Measurements from ENCODE around the gene SKOR1. TPM values are rescaled to one million over a fixed set of nuclear protein-coding genes. Genes with fewer than 3 reads are reported as not detected.

The SKOR1 gene
- total and polyA plus RNA-seq, 4 donors = 1.0 to 1.3 (median 1.2) TPM; not detected in 1

- WGBS, 2 donors = 6 to 9% methylated on average over 49 to 50 of the region's 50 CpGs
- peaks cover 0 to 2% of the 10 kb centered on the region in 2 donors for H3K27me3 ChIP-seq (ENCODE audit: control insufficient read depth in 1 of 2, insufficient read depth in 2 of 2, low read length in 1 of 2)
Measured at GRCh38 chr15:67820122-67820991, 5.0 kb upstream of the SKOR1 start.

DNA sequence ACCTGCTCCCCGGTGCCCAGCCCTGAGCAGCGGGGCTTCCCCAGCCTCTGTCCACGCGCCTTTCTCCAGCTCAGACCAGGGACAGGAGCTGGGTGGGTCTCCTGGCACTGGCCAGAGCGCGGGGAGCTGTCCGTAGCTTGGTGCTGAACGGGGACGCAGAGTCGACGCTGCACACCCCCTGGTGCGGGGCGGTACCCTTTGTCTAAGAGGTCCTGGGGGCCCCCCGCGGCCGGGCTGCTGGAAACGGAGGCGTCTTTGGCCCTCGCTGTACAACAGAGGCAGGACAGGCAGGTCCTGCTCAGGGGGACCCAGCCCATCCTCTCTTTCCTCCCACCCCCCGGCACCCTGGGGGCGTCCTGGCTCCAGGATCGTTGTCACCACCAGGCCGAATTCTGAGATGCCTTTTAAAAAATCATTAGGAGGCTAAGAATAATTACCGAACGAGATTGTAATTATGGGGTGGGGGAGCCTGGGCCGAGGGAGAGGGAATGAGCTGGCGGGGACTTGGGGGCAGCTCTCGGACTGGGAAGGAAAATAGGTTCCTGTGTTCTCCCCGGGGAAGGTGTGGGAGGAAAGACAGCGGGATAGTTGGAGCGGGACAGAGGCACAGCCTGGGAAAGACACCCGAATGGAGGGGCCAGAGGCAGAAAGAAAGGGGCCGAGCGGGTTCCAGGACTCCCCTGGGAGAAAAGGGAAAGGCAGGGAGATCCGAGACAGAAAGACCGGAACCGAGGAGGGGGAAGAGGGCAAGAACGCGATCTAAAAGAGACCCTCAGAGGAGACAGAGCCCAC lies 4.1 kb upstream of the SKOR1 start:
- peaks cover 0 to 2% of the 10 kb centered on the region in 2 donors for H3K27me3 ChIP-seq (ENCODE audit: control insufficient read depth in 1 of 2, insufficient read depth in 2 of 2, low read length in 1 of 2)
- H3K36me3 ChIP-seq (ENCODE audit: control insufficient read depth in 1 of 2, insufficient read depth in 2 of 2, low read length in 1 of 2) = no peaks in the 10 kb centered on the region
- H3K27ac ChIP-seq (ENCODE audit: low read depth in 1 of 2, low read length in 2 of 2) = no peak overlapping the region
- 1 to 3% methylated on average over 39 of the region's 39 CpGs for WGBS, 2 donors
- DNase-seq = peak in 1 of 2 donors; percentile 90
- intact Hi-C loops (cut with DNase I) = no loop called here
- H3K4me1 ChIP-seq (ENCODE audit: control insufficient read depth in 1 of 2, insufficient read depth in 2 of 2, low read length in 2 of 2) = no peaks in the 10 kb centered on the region
- H3K9me3 ChIP-seq (ENCODE audit: control insufficient read depth, low read length) = peaks cover 1% of the 10 kb centered on the region
- H3K4me3 ChIP-seq (ENCODE audit: low read length in 2 of 2) = no peak overlapping the region
- ATAC-seq (ENCODE audit: low FRiP score) = peak; percentile 66

More at GRCh38 chr15:67820122-67820991, 5.0 kb upstream of the SKOR1 start:
- DNase-seq (peak in 1 of 2 donors; percentile 69), ATAC-seq (ENCODE audit: low FRiP score) (no peak)
- no peak overlapping the region for H3K27ac ChIP-seq (ENCODE audit: low read depth in 1 of 2, low read length in 2 of 2)
- no peaks in the 10 kb centered on the region for H3K36me3 ChIP-seq (ENCODE audit: control insufficient read depth in 1 of 2, insufficient read depth in 2 of 2, low read length in 1 of 2)
- no peak overlapping the region for H3K4me3 ChIP-seq (ENCODE audit: low read length in 2 of 2)
- H3K9me3 ChIP-seq (ENCODE audit: control insufficient read depth, low read length) = peaks cover 1% of the 10 kb centered on the region
- intact Hi-C loops (cut with DNase I) = no loop called here
- no peaks in the 10 kb centered on the region for H3K4me1 ChIP-seq (ENCODE audit: control insufficient read depth in 1 of 2, insufficient read depth in 2 of 2, low read length in 2 of 2)

- DNase-seq (peak in 1 of 2 donors; percentile 57), ATAC-seq (ENCODE audit: low FRiP score) (no peak)
- WGBS, 2 donors = 2% methylated on average over 41 to 43 of the region's 43 CpGs
- intact Hi-C loops (cut with DNase I) = no loop called here
- Histone ChIP-seq H3K27ac (ENCODE audit: low read depth in 1 of 2, low read length in 2 of 2) (no peak overlapping the region), H3K9me3 (ENCODE audit: control insufficient read depth, low read length) (peaks cover 3% of the 10 kb centered on the region), H3K27me3 (ENCODE audit: control insufficient read depth in 1 of 2, insufficient read depth in 2 of 2, low read length in 1 of 2) (peaks cover 0 to 2% of the 10 kb centered on the region in 2 donors), H3K36me3 (ENCODE audit: control insufficient read depth in 1 of 2, insufficient read depth in 2 of 2, low read length in 1 of 2) (no peaks in the 10 kb centered on the region), H3K4me3 (ENCODE audit: low read length in 2 of 2) (no peak overlapping the region), H3K4me1 (ENCODE audit: control insufficient read depth in 1 of 2, insufficient read depth in 2 of 2, low read length in 2 of 2) (no peaks in the 10 kb centered on the region)
Measured at GRCh38 chr15:67821784-67822440, 3.4 kb upstream of the SKOR1 start.

DNA sequence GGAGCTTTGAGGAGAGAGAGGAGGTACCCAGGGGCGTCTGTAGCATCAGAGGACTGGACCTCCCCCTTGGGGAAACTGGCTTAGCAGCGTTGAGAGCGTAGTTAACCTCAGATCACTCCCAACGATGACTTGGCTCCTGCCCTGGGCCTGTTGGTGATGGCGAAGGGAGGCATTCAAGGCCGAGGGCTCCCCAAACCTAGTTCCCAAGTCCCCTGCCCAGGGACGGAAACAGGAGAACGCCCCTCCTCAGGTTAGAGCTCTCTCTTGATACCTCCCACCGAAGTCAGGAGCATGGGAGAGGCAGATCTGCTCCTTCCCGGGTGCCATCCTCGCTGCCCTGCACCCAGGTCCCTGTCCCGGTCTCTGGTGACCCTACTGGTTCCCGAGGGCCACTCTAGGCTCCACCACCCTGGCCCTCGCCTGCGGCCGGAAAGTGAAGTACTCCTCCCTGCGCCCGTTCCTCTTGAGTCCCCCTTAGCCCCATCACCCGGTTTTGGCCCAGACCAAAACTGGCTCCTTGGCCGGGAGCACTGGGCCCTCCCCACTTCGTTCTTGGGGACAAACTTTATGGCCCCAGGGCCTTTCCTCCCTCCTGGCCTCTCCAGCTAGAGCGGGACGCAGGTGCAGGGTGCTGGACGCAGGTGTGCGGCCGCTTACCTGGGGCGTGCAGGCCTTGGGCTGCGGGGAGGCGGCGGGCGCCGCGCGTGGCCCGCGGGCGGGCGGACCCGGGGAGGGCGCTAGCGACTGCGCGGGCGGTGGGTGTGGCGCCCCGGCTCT lies 2.6 kb upstream of the SKOR1 start:
- Histone ChIP-seq H3K27ac (ENCODE audit: low read depth in 1 of 2, low read length in 2 of 2) (no peak overlapping the region), H3K9me3 (ENCODE audit: control insufficient read depth, low read length) (peaks cover 3% of the 10 kb centered on the region), H3K4me3 (ENCODE audit: low read length in 2 of 2) (no peak overlapping the region), H3K4me1 (ENCODE audit: control insufficient read depth in 1 of 2, insufficient read depth in 2 of 2, low read length in 2 of 2) (no peaks in the 10 kb centered on the region), H3K27me3 (ENCODE audit: control insufficient read depth in 1 of 2, insufficient read depth in 2 of 2, low read length in 1 of 2) (peaks cover 0 to 2% of the 10 kb centered on the region in 2 donors), H3K36me3 (ENCODE audit: control insufficient read depth in 1 of 2, insufficient read depth in 2 of 2, low read length in 1 of 2) (no peaks in the 10 kb centered on the region)
- peak in 1 of 2 donors; percentile 70 for DNase-seq
- intact Hi-C loops (cut with DNase I) = no loop called here
- ATAC-seq (ENCODE audit: low FRiP score) = no peak
- 3 to 5% methylated on average over 29 to 46 of the region's 46 CpGs for WGBS, 2 donors

GRCh38 chr15:67823314-67824196 lies 1.8 kb upstream of the SKOR1 start:
- H3K4me1 ChIP-seq (ENCODE audit: control insufficient read depth in 1 of 2, insufficient read depth in 2 of 2, low read length in 2 of 2) = no peaks in the 10 kb centered on the region

GRCh38 chr15:67824197-67824968 lies 926 bp upstream of the SKOR1 start:
- ATAC-seq (ENCODE audit: low FRiP score) = no peak
- intact Hi-C loops (cut with DNase I) = no loop called here
- Histone ChIP-seq H3K36me3 (ENCODE audit: control insufficient read depth in 1 of 2, insufficient read depth in 2 of 2, low read length in 1 of 2) (no peaks in the 10 kb centered on the region), H3K4me3 (ENCODE audit: low read length in 2 of 2) (no peak overlapping the region), H3K27ac (ENCODE audit: low read depth in 1 of 2, low read length in 2 of 2) (no peak overlapping the region), H3K9me3 (ENCODE audit: control insufficient read depth, low read length) (peaks cover 3% of the 10 kb centered on the region), H3K4me1 (ENCODE audit: control insufficient read depth in 1 of 2, insufficient read depth in 2 of 2, low read length in 2 of 2) (no peaks in the 10 kb centered on the region), H3K27me3 (ENCODE audit: control insufficient read depth in 1 of 2, insufficient read depth in 2 of 2, low read length in 1 of 2) (peaks cover 0 to 2% of the 10 kb centered on the region in 2 donors)
- DNase-seq = peak in 1 of 2 donors; percentile 39
- 7 to 11% methylated on average over 21 of the region's 21 CpGs for WGBS, 2 donors

More at GRCh38 chr15:67823314-67824196, 1.8 kb upstream of the SKOR1 start:
- peak in 1 of 2 donors; percentile 73 for DNase-seq
- H3K27me3 ChIP-seq (ENCODE audit: control insufficient read depth in 1 of 2, insufficient read depth in 2 of 2, low read length in 1 of 2) = peaks cover 0 to 2% of the 10 kb centered on the region in 2 donors
- no peak for ATAC-seq (ENCODE audit: low FRiP score)
- no peak overlapping the region for H3K4me3 ChIP-seq (ENCODE audit: low read length in 2 of 2)
- H3K9me3 ChIP-seq (ENCODE audit: control insufficient read depth, low read length) = peaks cover 3% of the 10 kb centered on the region
- intact Hi-C loops (cut with DNase I) = no loop called here
- WGBS, 2 donors = 2% methylated on average over 58 to 94 of the region's 94 CpGs
- no peak overlapping the region for H3K27ac ChIP-seq (ENCODE audit: low read depth in 1 of 2, low read length in 2 of 2)
- no peaks in the 10 kb centered on the region for H3K36me3 ChIP-seq (ENCODE audit: control insufficient read depth in 1 of 2, insufficient read depth in 2 of 2, low read length in 1 of 2)
